Stimulated activated CD8-positive, alpha-beta memory T cell treated with anti-CD3 and anti-CD28 coated beads, Interleukin-15, amount 100 ng/mL, for 48 hours (primary cell): ENCODE data around the gene RASA1.

Source experiments
- DNase-seq, 2 donors: peaks; one replicate each; pipeline ENCODE4 v3.0.0-alpha.2; 2020; ENCODE audit warnings: low read depth in 2 of 2

The RASA1 gene

DNA sequence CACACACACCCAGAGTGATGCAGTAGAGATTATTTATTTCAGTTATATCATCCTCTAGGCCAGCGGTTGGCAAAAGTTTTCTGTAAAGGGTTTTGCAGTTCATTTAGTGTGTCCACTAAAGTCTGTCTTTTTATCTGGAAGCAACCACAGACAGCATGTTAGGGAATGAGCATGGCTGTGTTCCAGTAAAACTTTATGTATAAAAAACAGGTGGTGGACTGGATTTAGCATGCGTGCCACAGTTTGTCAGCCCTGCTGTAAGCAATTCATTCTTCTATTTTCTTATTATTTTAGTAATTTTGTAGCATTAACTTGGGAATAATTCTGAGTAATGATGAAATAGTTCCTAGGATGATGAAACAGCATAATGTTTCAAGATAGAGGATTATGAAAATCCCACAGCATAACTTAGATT lies 93.4 kb downstream of the RASA1 start:
- no peak for DNase-seq

DNA sequence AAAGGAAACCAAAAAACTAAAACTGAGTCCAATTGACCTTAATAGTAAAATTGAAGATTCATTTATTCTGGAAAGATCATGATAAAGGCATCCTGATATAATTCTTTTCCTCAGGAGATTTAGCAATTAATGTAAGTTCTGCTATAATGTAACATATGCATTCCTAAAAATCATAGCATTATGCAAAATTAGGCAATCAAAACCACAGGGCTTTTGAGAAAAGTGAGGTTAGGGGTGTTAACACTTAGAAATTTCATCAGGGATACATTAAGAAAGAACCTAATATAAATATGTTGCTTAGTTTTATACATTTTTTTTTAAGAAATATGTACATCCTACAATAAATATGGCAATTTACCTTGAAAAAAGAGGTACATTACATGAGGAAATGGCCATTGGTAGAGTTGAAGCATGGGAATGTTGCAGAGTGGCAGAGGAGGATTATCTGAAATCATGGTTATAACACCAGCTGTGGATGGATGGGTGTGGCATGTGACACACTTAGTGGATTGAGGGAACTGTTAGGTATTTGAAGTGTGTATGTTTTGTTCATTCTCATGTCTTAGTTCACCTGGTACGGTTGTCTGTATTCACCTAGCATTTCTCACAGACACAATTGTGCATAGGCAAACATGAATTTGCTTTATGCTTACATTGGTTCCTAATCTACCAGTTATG lies 94.0 kb downstream of the RASA1 start:
- DNase-seq = no peak

DNA sequence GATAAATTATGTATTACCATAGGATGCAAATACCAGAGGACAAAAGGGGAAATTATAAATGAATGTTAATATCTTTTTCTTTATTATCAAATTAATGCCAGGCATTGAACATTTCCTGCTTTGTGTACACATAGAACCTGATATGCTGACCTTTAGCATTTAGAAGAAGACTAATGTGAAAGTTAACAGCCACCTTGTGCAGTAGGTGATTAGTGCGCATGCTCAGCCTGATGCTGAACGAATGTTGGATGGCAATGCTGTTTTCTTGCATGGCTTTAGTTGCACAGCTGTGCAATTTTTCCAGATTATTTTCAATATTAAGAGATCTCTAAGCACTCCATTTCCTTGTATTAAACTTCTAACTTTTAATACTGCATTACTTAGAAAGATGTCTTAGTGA lies 99.6 kb downstream of the RASA1 start:
- no peak for DNase-seq

DNA sequence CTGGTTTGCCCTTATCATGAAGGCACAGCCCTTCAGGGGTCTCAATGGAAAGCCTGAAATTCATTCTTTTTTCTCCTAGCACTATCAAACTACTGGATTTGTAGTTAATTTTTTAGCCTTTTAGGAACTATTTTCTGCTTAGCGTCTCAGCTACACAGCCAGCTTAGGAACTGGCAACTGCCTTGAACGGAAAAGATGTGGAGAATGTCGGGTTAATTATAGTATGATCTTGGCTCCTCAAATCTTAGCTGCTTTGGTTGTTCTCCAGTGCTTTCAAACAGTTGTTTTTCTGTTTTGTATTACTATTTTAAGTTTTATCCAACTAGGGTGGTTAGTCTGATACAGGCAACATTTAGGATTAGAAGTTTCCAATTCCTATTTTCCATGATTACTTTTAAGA lies 100.9 kb downstream of the RASA1 start:
- no peak for DNase-seq

DNA sequence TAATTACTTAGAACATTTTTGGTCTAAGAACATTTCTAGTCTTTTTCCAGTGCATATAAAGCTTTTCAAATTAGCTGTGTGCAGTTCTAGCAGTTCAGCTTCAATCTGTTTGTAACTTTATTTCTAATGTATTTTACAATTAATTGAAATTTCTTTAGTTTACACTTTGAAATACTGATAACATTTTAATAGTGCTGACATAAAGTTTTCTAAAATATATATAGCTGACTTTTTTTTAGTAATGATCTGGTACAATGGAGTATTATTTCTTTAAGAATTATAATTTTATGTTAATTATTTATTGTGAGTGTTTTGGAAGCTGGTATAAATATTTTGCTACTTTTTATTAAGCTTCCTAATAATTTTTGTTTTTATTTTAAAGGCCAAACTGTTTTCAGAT lies 101.7 kb downstream of the RASA1 start:
- DNase-seq = no peak

DNA sequence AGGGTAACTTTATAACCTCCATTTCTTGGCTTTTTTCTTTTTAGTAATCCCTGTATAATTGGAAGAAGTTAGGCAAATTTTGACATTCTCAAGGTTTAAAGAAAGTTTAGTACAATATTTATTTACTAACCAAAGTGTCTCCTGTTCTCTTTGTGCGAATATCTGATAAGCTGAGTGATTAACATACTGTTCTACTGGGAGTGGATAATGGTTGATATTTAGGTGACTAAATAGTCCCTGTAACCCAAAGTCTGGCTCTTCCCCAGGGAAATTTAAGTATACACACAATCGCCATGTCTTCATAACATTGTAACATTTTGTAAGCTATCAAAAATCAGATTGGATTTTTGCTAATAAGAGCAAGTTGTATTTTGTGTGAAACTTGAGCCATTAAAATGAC lies 105.0 kb downstream of the RASA1 start:
- no peak for DNase-seq

DNA sequence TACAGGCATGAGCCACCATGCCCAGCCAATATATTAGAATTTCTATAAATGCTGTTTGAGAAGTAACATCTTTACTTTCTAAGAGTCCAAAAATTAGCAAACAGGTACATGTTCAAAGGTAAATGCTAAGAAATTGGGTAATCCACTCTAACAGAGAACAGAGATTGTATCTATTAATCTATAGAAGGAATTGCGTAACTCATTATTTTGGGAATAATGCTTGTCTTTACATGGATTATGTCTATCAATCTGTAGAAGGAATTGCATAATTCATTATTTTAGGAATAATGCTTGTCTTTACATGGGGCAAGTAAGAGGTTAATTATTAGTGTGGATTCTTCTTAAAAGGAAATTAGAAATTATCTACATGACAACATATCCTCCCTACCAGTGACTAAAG lies 114.5 kb downstream of the RASA1 start:
- no peak for DNase-seq

DNA sequence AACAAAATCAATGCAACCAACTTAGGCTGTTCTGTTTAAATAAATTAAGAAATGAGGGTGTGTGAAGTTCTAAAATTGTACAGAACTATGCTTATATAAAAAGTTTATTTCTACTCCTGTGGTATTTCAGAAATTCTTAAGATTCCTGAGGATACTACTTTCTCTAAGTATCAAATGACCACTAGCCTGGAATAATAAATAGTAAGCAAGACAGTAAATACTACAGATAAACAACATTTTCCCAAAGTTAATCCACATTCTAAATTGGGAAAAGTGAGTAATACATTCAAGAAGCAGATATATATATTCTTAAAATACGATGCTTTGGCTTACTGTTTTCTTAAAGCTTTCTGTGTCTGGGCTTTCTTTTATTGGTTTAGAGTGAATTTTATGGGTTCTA lies 115.5 kb downstream of the RASA1 start:
- no peak for DNase-seq

DNA sequence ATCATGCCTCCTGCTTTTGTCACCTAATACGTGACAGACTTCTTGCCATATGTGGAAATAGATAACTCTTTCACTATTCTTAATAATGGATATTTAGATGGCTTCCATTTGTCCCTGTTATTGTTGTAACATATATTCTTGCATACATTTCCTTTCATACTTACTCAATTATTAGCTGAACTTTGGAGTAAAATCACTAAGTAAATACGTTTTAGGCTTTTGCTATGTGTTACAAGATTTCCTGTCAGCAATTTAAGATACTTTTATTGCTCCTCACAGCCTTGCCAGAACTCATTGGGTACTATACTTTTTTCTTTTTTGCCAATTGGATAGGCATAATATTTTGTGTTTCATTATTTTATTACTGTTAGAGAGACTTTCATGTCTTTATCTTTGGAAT lies 118.1 kb downstream of the RASA1 start:
- no peak for DNase-seq

DNA sequence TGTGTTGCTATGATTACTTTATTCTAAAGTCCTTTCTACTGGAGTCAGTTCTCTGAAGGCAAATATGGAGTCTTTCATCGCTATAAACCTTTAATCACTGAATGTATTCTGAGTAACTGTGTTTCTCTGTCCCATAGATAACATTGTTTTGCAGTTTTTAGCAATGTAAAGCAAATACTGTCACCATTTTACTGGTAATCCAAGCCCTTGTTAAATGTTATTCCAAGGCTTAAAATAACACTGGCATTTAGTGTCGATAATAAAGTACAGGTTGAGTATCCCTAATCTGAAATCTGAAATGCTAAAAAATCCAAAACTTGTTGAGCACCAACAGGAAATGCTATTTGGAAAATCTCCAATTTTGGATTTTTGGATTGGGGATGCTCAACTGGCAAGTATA lies 120.4 kb downstream of the RASA1 start:
- no peak for DNase-seq

DNA sequence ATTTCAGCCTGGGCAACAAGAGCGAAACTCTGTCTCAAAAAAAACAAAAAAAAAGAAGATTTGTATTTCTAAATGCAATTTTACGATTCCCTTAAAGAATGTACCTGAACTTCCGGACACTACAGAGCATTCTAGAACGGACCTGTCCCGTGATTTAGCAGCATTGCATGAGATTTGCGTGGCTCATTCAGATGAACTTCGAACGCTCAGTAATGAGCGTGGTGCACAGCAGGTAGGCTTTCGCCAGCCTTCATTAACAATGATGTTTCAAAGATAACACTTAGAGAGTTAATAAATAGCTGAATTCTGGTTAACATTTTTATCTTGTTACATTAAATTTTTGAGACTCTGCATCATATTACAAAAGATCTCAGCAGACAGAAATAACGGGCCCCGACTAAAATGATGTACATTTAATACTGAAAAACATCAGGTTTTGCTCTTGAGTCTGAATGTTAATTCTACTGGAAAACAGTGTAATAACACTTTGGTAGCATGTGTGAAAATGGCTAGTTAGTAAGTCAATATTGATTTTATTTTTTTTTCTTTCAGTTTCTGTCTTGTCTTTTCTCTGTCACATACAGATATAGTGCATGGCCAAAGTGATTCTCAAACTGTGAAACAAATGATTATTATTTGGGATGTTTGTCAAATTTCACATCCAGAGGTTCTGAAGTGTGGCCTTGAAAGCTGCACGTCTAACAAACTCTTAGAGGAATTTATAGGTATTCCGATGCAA lies 121.8 kb downstream of the RASA1 start:
- no peak for DNase-seq

DNA sequence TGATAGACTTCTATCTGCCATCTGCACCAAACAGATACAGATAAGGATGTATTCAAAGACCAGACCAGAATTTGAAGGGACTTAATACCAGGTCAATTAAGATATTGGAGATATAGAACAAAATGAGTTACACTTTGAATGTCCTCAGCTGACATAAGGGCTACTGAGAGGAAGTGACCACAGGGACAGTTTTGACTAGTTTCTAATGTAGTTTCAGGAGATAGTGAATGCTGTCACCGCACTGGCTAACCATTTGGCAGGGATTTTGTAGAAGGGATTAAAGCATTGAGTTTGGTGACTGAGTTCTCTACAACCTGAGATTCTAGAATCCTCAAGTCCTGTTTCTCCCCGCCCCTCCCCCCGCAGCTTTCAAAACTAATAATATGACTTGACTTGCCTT lies 122.4 kb downstream of the RASA1 start:
- no peak for DNase-seq

DNA sequence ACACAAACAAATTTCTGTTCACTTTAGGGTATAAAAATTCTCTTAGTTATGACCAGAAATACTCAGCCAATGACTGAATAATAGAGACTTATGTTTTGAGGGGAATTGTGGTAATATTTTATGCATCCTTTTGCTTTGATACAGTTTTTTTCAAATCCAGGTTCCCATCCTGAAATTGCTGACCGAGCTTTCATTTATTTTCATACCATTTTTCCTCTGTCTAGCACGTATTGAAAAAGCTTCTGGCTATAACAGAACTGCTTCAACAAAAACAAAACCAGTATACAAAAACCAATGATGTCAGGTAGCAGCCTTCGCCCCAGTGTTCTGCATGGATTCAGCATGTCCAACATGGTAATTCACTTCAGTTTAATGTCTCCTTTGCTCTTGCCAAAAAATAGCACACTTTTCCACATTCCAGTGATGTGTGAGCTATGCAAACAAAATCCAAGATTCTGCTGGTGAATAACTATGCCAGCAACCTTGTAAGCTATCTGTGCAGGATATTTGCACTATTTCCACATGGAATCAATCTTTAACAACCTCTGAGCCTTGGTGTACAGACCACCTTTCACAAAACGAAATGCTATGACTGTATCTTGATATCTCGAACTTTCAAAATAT lies 123.0 kb downstream of the RASA1 start:
- no peak for DNase-seq

DNA sequence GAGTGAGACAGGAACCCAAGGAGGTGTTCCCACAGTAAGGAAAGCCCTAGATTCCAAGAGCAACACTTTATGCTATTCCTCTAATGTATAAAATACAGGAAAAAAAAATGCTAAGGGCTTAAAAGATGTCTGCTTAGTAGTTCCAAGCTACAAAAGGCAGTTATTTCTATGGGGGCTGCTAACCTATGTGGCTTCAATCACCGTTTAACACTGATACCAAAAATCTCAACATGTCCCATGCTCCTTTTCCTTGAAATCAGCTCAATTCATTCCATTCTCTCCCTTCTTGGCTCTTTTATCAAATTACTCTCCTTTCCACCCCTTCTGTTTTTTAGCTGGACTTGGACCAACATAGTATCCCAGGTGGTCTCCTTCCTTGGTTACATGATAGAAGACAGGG lies 124.5 kb downstream of the RASA1 start:
- DNase-seq = no peak

DNA sequence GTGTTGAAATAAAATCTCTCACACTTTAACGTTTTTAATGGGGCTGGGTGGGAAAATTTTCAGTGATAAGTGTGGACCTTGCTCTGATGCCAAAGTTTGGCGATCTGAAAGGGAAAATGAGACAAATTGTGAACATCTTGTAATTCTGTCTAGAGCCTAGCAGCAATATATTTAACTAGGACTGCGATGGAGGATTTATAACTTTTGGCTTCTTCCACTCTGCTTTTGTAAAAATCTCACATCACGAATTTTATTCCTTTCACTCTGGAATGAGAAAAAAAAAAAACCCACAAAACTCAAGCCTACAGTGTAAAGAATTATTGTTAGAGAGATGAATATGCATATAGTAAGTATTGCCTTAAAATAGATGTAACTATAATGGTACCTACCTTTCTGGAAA lies 125.1 kb downstream of the RASA1 start:
- DNase-seq = no peak

DNA sequence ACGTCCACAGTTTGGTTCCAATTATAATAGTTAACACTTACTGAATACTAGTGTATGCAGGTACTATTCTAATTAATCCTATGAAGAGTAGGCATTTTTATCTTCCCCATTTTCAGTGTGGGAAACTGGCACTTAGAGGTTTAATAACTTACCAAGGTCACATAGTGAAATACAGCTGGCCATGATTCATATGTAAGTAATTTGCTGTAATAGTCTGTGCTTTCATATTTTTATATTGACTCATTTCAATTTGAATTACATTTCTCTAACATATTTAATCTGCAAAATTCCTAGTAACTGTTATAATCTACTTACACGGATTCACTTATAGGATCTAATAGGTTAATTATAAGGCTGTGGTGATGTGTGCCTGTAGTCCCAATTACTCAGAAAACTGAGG lies 125.6 kb downstream of the RASA1 start:
- no peak for DNase-seq

DNA sequence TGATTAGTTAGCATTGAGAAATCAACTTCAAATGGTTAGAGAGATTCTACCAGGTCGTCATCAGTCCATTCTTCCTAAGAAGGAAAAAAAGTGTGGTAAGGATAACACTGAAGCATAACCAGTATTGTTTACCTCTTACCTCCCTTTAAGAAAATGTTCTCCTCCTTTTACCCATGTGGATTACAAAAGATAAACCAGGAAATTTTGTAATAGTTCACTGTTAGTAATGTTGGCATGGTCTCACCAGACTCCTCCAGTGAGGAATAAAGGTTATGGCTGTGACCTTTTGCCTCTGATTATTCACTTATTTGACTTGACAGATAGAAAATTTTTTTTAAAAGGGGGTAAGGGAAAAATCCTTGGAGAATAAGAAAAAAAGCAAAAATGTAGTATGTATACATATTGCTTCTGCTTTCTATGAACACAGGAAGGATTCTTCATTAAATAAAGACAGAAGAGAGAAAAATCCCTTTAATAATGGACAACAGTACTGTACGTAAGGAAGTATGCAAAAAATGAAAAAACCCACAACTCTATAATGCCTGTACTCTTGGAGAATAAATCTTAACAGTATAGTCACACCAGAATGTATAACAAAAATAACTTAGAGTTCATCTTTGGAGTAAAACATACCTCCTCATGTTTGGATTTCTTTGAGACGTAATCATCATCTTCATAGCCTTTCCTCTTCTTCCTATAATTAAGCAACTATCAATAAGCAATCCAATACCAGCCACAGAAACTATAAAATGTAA lies 126.9 kb downstream of the RASA1 start:
- no peak for DNase-seq

DNA sequence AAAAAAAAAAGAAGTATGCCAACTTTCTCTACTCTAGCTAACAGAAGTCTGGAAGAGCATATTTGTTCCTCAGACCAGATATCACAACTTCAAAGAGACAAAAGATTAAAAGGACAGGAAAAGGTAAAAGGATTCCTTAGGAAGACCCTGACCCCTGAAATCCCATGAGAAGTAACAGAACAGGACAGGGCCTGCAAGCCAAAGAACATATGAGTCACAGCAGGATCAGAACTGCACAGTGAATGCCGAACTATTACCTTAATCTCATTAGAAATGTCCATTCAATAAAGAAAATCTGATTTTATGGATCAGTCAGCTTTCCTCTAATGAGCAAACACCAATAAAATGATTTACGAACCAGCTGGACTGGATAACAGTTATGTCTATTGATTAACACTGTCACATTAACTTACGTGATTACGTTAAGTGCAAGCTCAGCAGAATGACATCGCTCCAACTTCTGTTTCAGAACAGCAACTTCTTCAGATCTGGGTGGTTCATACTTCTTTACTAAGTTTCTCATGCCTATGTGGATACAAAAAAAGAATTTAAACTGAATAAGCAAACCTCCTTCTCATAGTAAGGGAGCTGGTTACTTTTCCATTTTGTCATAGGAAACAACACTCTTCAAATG lies 131.4 kb downstream of the RASA1 start:
- DNase-seq = no peak

DNA sequence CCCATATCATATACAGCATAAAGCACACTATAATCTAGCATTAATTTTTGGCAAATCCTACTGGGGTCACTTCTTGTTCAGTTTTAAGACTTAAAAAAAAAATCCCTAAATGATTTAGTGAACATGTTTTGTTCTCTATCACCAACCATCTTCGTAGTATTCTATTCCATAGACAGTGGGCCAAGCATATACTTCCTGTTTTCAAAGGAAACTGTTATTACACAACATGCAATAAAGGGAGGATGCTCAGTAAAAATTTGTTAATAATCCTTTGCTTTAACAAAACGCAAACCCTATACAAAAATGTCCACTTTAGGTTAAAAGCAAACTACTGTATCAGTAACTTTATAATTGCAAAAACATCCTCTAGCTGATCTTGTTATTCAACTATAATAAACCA lies 132.0 kb downstream of the RASA1 start:
- DNase-seq = no peak

DNA sequence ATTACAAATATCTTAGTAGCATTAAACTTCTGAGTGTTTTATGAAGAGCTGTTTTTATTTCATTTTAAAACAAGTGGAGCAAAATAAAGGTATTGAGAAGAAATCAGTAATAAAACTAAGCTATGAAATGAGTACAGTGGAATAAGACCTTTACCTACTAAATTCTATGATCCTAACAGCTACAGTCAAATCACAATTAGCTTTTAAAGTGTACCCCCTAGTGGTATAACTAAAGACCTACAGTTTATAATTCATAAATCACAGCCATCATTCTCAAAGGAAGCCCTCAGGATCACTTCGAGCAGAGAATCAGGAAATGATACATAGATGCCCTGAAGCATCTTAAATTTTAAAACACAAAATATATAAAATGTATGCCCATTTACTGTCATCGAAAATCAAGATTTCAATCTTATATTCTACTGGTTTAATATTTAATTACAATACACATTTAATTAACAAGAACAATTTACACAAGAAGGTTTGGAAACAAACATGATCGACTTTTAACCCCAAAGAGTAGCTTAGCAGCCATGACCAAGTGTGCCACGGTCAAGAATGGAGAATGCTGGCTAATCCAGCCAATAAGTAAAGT lies 132.7 kb downstream of the RASA1 start:
- DNase-seq = no peak

DNA sequence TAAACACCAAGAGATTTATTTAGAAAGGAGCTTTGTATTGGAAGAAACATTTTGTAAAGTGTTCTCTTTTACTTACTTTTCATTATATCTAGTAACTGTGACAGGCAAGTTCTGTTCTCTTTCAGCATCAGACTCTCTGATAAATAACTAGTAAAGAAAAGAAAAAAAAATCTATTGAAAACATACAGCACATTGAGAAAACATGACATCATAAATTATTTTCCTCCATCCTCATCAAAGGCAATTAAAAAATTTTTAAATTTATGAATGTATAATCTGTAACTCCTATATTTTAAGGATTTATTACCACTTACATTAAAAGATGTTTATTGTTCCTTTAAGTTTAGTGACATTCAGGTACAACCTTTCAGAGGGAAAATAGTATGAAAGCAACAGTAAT lies 133.9 kb downstream of the RASA1 start:
- no peak for DNase-seq

DNA sequence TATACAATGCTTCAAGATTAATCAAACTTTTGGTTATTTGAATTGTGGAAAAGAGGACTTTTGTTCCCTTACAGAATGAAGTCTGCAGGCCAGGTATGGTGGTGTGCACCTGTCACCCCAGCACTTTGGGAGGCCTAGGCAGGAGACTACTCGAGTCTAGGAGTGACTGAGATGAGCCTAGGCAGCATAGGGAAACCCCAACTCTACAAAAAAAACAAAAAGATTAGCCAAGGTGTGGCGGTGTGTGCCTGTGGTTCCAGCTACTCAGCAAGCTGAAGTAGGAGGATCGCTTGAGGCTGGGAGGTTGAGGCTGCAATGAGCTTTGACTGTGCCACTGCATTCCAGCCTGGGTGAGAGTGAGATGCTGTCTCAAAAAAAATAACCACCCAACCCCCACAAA lies 135.7 kb downstream of the RASA1 start:
- DNase-seq = no peak
